Testis (tissue), 3 donors: ENCODE data around the gene TBK1. TPM values are rescaled to one million over a fixed set of nuclear protein-coding genes. Genes with fewer than 3 reads are reported as not detected.

ENCODE experiments used
- DNase-seq: peaks from one replicate; pipeline ENCODE4 v3.0.0-alpha.2; 2019
- H3K27ac ChIP-seq, 2 donors: fragments of 200-600 bp; sonication (generic); one replicate each; pipeline ENCODE4 v1.5.1; 2019
- H3K27me3 ChIP-seq: fragments of 200-600 bp; sonication (generic); one replicate; pipeline ENCODE4 v1.5.1; 2019
- H3K36me3 ChIP-seq: fragments of 200-600 bp; sonication (generic); one replicate; pipeline ENCODE4 v1.5.1; 2017; ENCODE audit warnings: low read depth; ENCODE audit errors: missing control alignments
- H3K4me1 ChIP-seq: fragments of 200-600 bp; sonication (generic); one replicate; pipeline ENCODE4 v1.5.1; 2019
- H3K4me3 ChIP-seq, 2 donors: fragments of 200-600 bp; sonication (generic); one replicate each; pipeline ENCODE4 v1.5.1; 2017 to 2019
- H3K9me3 ChIP-seq: fragments of 200-600 bp; sonication (generic); one replicate; pipeline ENCODE4 v1.5.1; 2017
- POLR2A ChIP-seq: fragments of 450-650 bp; IDR thresholded peaks from one replicate; pipeline ENCODE4 v1.6.1; 2017; ENCODE audit warnings: antibody characterized with exemption, mild to moderate bottlenecking, moderate library complexity
- WGBS, 2 donors: methylation state at CpG; one replicate each; pipeline ENCODE4 v1.1.5; 2018; 5-methylcytosine and 5-hydroxymethylcytosine counted together
- intact Hi-C: fragments of 100-400 bp; cut with DNase I; formaldehyde crosslinking; loops from one replicate; pipeline ENCODE4 v1.15.1; 2023; ENCODE audit warnings: low total_unique reads
- polyA plus RNA-seq: library from polyadenylated mRNA; stranded (reverse); fragments of 350-450 nt; fragmentation: Illumina TruSeq; extraction: RNeasy Lipid Tissue Mini Kit (QIAGEN cat#74804); gene quantifications from one replicate; pipeline ENCODE4 v1.2.3, GENCODE V29; 2014; ENCODE audit warnings: low read depth, low replicate concordance; ENCODE audit not compliant: insufficient read depth
- total RNA-seq, 2 donors: library from RNA; depleted of rRNA; stranded (reverse); fragments of >200 nt; gene quantifications; one replicate each; pipeline ENCODE4 v1.2.3, GENCODE V29; 2016
- TF ChIP-seq, protein P1 (sequence below), 3 experiments: fragments of 450-650 bp in 2 of 3; fragments of 200-600 bp in 1 of 3; sonication (generic) in 1 of 3; IDR thresholded peaks; one replicate each; pipeline ENCODE4 v1.5.1; 2016 to 2019; ENCODE audit warnings: antibody characterized with exemption in 3 of 3, mild to moderate bottlenecking in 2 of 3, moderate library complexity in 1 of 3

Gene TBK1
- total and polyA plus RNA-seq, 3 donors from 2014 or later = 32.0 to 48.3 (median 47.6) TPM

DNA sequence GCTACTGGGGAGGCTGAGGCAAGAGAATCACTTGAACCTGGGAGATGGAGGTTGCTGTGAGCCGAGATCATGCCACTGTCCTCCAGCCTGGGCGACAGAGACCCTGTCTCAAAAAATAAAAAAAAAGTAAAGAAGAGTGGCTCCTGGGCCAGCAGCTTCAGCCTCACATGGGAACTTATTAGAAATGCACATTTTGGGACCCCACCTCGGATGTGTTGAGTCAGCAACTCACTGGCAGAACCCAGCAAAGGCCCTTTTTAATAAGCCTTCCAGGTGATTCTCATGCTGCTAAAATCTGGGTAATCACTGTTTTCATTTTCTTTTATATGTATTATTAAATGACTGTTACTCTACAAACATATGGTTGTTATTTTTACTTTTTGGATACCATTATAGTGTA is 41.6 kb downstream of the TBK1 start:
- Histone ChIP-seq H3K36me3 (no peaks in the 10 kb centered on the region), H3K27ac (no peak overlapping the region), H3K4me3 (no peak overlapping the region), H3K4me1 (no peaks in the 10 kb centered on the region), H3K27me3 (no peaks in the 10 kb centered on the region), H3K9me3 (no peaks in the 10 kb centered on the region)
- 87 to 99% methylated on average over 3 of the region's 3 CpGs for WGBS, 2 donors
- TF ChIP-seq, protein P1, sequence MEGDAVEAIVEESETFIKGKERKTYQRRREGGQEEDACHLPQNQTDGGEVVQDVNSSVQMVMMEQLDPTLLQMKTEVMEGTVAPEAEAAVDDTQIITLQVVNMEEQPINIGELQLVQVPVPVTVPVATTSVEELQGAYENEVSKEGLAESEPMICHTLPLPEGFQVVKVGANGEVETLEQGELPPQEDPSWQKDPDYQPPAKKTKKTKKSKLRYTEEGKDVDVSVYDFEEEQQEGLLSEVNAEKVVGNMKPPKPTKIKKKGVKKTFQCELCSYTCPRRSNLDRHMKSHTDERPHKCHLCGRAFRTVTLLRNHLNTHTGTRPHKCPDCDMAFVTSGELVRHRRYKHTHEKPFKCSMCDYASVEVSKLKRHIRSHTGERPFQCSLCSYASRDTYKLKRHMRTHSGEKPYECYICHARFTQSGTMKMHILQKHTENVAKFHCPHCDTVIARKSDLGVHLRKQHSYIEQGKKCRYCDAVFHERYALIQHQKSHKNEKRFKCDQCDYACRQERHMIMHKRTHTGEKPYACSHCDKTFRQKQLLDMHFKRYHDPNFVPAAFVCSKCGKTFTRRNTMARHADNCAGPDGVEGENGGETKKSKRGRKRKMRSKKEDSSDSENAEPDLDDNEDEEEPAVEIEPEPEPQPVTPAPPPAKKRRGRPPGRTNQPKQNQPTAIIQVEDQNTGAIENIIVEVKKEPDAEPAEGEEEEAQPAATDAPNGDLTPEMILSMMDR (IDR thresholded peaks at IDR 0.05) = no peak
- TF ChIP-seq POLR2A = no peak
- intact Hi-C loops = no loop called here
- no peak for DNase-seq

DNA sequence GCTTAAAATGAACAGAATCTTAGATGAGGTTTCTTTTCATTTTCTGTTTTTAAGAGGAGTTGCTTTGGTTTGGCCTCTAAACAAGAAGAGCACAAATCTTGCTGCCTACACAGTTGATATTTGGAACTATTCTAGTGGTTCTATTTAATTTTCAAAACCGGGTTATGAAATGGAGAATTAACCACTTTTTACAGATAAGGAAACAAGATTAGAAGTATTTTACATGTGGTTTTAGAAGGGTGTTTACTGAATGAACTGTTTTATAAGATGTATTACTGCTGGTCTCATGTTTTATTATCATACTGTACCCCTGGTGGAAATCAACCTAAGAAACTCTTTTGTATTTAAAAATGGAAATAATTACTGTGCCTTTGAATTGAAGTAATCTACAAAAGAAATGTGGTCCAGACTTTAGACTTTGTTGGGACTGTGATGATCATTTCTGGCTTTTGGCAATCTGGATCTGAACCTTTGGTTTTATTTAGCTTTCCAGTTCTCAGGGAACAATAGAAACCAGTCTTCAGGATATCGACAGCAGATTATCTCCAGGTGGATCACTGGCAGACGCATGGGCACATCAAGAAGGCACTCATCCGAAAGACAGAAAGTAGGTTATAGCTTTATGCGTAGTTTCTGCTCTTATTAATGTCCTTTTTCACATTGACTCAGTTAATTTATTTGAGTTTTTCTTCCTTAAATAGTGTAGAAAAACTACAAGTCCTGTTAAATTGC is 43.2 kb downstream of the TBK1 start:
- WGBS, 2 donors = 80 to 85% methylated on average over 5 of the region's 5 CpGs
- Histone ChIP-seq H3K9me3 (no peaks in the 10 kb centered on the region), H3K27ac (no peak overlapping the region), H3K4me3 (no peak overlapping the region), H3K4me1 (no peaks in the 10 kb centered on the region), H3K36me3 (no peaks in the 10 kb centered on the region), H3K27me3 (no peaks in the 10 kb centered on the region)
- intact Hi-C loops = no loop called here
- DNase-seq = no peak
- TF ChIP-seq POLR2A = no peak
- TF ChIP-seq, protein P1 (IDR thresholded peaks at IDR 0.05) = no peak

DNA sequence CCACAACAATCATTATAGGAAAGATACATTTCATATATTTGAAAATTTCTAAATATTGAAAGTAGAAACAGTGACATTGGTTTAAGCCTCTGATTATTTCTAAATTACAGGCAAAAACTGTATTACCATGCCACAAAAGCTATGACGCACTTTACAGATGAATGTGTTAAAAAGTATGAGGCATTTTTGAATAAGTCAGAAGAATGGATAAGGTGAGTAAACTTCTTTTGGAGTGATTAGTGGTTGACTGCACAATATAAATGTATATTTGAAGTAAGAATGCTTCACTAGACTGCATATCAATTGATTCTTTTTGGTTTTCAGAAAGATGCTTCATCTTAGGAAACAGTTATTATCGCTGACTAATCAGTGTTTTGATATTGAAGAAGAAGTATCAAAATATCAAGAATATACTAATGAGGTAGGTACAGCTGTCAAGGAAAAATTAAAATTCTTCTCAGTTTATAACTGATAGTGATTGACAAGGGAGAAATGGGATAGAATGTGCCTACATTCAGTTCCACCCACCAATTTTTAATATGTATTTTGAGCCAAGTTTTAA is 45.0 kb downstream of the TBK1 start:
- TF ChIP-seq POLR2A = no peak
- TF ChIP-seq, protein P1 (IDR thresholded peaks at IDR 0.05) = no peak
- Histone ChIP-seq H3K4me1 (no peaks in the 10 kb centered on the region), H3K9me3 (no peaks in the 10 kb centered on the region), H3K27me3 (no peaks in the 10 kb centered on the region), H3K4me3 (no peak overlapping the region), H3K27ac (no peak overlapping the region), H3K36me3 (no peaks in the 10 kb centered on the region)
- 96 to 98% methylated on average over 2 of the region's 2 CpGs for WGBS, 2 donors
- DNase-seq = no peak
- intact Hi-C loops = no loop called here

DNA sequence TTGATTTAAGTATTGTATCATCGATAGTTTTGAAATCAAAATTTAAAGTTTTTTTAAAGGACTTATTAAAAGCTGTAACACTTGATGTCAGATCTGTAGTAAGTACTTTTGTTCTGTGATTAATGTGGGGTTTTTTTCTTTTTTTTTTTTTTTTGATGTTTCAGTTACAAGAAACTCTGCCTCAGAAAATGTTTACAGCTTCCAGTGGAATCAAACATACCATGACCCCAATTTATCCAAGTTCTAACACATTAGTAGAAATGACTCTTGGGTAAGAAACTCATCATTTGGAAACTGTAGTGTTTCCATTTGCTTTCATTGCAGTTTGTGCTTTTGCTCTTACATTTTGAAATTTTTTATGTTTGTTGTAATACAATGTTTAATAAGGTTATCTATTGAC is 45.6 kb downstream of the TBK1 start:
- Histone ChIP-seq H3K27me3 (no peaks in the 10 kb centered on the region), H3K9me3 (no peaks in the 10 kb centered on the region), H3K36me3 (no peaks in the 10 kb centered on the region), H3K4me1 (no peaks in the 10 kb centered on the region), H3K27ac (no peak overlapping the region), H3K4me3 (no peak overlapping the region)
- intact Hi-C loops = no loop called here
- 90 to 92% methylated on average over 1 of the region's 1 CpG for WGBS, 2 donors
- DNase-seq = no peak
- TF ChIP-seq, protein P1 (IDR thresholded peaks at IDR 0.05) = no peak
- no peak for TF ChIP-seq POLR2A

DNA sequence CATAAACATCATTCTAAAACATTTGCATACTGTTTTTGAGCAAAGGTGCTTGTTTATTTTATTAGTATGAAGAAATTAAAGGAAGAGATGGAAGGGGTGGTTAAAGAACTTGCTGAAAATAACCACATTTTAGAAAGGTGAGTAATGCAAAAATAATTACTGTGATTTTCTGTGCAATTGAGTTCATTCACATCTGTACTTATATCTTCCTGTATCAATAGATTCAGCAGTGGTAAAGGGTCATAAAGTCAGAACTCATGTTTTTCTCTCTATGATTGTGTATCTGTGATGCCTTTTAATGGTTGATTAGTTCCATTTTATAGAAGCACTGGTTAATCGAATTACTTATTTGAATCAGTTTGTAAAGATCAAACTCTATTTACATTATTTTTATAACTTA is 46.0 kb downstream of the TBK1 start:
- WGBS, 2 donors = 87 to 92% methylated on average over 1 of the region's 1 CpG
- intact Hi-C loops = no loop called here
- Histone ChIP-seq H3K9me3 (no peaks in the 10 kb centered on the region), H3K36me3 (no peaks in the 10 kb centered on the region), H3K4me3 (no peak overlapping the region), H3K4me1 (no peaks in the 10 kb centered on the region), H3K27ac (no peak overlapping the region), H3K27me3 (no peaks in the 10 kb centered on the region)
- TF ChIP-seq, protein P1 (IDR thresholded peaks at IDR 0.05) = no peak
- no peak for TF ChIP-seq POLR2A
- DNase-seq = no peak
